T-helper 2 cell treated with Interferon-gamma antibody and Interleukin-4, amounts not matched to agents 100 ng/mL and 5 ng/mL, for 36 hours (primary cell): Measurements from ENCODE around the gene NELFB. TPM values are rescaled to one million over a fixed set of nuclear protein-coding genes. Genes with fewer than 3 reads are reported as not detected.

Experiments used
- intact Hi-C: fragments of 100-400 bp; cut with micrococcal nuclease; formaldehyde crosslinking; loops from one replicate; pipeline ENCODE4 v1.15.1; 2023
- total RNA-seq: library from RNA; stranded (reverse); gene quantifications from 2 replicates; pipeline ENCODE4 v1.2.3, GENCODE V29; 2022

Gene NELFB
- total RNA-seq, 1 donor from 2014 or later = 67.2 TPM

- intact Hi-C loops = no loop called here
Measured at GRCh38 chr9:137266585-137267453, 11.7 kb downstream of the NELFB start.

GRCh38 chr9:137267933-137268355 lies 12.8 kb downstream of the NELFB start:
- intact Hi-C loops = no loop called here

GRCh38 chr9:137268538-137269201 lies 13.5 kb downstream of the NELFB start:
- intact Hi-C loops = no loop called here

- intact Hi-C loops = no loop called here
Measured at GRCh38 chr9:137269231-137269772, 14.2 kb downstream of the NELFB start.

GRCh38 chr9:137270929-137271695 lies 16.0 kb downstream of the NELFB start:
- intact Hi-C loops = no loop called here

GRCh38 chr9:137271696-137272076 lies 16.6 kb downstream of the NELFB start:
- intact Hi-C loops = no loop called here

GRCh38 chr9:137272241-137273094 lies 17.3 kb downstream of the NELFB start:
- intact Hi-C loops = no loop called here

- intact Hi-C loops = no loop called here
Measured at GRCh38 chr9:137273095-137273490, 18.0 kb downstream of the NELFB start.

GRCh38 chr9:137273611-137274320 lies 18.6 kb downstream of the NELFB start:
- intact Hi-C loops = no loop called here

GRCh38 chr9:137275203-137275587 lies 20.1 kb downstream of the NELFB start:
- intact Hi-C loops = no loop called here

- intact Hi-C loops = no loop called here
Measured at GRCh38 chr9:137275588-137276472, 20.7 kb downstream of the NELFB start.

- intact Hi-C loops = no loop called here
Measured at GRCh38 chr9:137276473-137277328, 21.6 kb downstream of the NELFB start.

- intact Hi-C loops = no loop called here
Measured at GRCh38 chr9:137277329-137278041, 22.4 kb downstream of the NELFB start, which contains the start of gene TOR4A. Gene TOR4A (plus strand): TSS chr9:137277726. CDS start chr9:137278690, 964 bp downstream.

- intact Hi-C loops = no loop called here
Measured at GRCh38 chr9:137278061-137278701, 23.1 kb downstream of the NELFB start.

GRCh38 chr9:137278721-137279711 lies 23.9 kb downstream of the NELFB start:
- intact Hi-C loops = no loop called here
